ENCODE measurements around the gene PTPRQ.

PTPRQ gene

DNA sequence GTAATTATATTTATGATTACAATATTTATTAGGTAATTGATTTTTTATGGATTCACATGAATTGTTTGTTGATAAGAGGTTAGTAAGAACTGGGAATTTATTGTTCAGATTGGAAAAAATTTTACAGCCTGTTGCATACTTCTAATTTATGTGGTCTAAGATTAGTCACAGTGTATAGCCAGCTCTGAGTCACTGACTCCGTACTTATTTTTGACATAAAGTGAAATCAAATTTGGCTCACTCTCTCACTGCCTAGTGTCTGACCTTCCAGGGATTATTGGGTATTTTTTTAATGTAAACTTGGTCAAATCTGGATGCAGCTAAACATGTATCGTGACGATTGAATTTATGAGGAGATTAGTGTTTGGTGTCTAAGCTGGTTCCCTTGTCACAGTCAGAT is 109.3 kb downstream of the PTPRQ start:
- H3K4me1 ChIP-seq (ENCODE audit: control insufficient read depth, insufficient read depth, low read length) = no peaks in the 10 kb centered on the region
- H3K27me3 ChIP-seq (ENCODE audit: control insufficient read depth, insufficient read depth, low read length) = no peaks in the 10 kb centered on the region
- no peaks in the 10 kb centered on the region for H3K9me3 ChIP-seq (ENCODE audit: control insufficient read depth, insufficient read depth, low read length)
- no peak overlapping the region for H3K4me3 ChIP-seq (ENCODE audit: low read length)
- 100% methylated on average over 2 of the region's 3 CpGs for WGBS (ENCODE audit: insufficient coverage, insufficient read length)
- H3K36me3 ChIP-seq (ENCODE audit: control insufficient read depth, insufficient read depth, low read length) = no peaks in the 10 kb centered on the region
- no peak overlapping the region for H3K27ac ChIP-seq (ENCODE audit: low read length)
- DNase-seq (ENCODE audit: low read depth, low spot score) = no peak

DNA sequence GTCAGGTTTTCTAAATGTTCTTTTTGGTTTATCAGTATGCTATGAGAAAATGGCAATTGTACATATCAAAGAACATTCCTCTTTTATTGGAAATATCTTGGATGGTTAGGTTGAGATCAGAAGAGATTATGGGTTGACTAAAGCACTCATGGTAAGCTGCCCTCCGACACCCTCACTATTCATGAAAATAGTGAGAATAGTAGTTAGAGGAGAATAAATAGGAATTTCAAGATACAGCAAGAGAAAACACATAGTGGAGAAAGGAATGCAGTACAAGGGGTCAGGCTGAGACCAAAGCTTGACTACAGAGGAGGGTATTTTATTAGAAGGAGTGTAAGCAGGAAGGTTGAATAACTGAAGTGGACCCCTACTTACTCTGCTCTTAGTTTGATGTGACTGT is 112.5 kb downstream of the PTPRQ start:
- no peaks in the 10 kb centered on the region for H3K9me3 ChIP-seq (ENCODE audit: control insufficient read depth, insufficient read depth, low read length)

DNA sequence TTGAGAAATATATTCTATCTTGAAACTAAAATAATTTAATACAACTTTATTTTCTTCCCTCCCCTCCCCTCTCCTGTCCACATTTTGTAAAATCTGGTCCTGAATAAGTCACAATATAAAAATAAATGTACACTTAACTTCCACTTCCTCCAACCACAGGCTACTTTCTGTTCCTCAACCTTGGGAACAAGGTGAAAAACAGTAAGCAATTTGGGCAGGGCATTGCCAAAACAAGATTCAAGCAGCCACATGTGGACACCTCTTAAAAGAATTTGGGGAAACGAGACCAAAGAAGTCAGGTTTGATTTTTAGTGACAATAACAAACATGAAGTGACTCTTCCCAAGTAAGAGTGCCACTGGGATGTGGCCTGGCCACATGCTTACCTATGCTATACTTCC is 115.7 kb downstream of the PTPRQ start:
- H3K4me1 ChIP-seq (ENCODE audit: control insufficient read depth, insufficient read depth, low read length) = no peaks in the 10 kb centered on the region
- no peak overlapping the region for H3K27ac ChIP-seq (ENCODE audit: low read length)
- WGBS (ENCODE audit: insufficient coverage, insufficient read length) = no CpG with 5 or more reads among the region's 1 CpG
- no peak overlapping the region for H3K4me3 ChIP-seq (ENCODE audit: low read length)
- H3K36me3 ChIP-seq (ENCODE audit: control insufficient read depth, insufficient read depth, low read length) = no peaks in the 10 kb centered on the region
- DNase-seq (ENCODE audit: low read depth, low spot score) = no peak
- no peaks in the 10 kb centered on the region for H3K9me3 ChIP-seq (ENCODE audit: control insufficient read depth, insufficient read depth, low read length)
- H3K27me3 ChIP-seq (ENCODE audit: control insufficient read depth, insufficient read depth, low read length) = no peaks in the 10 kb centered on the region

More for the DNA sequence above, 112.5 kb downstream of the PTPRQ start:
- H3K4me3 ChIP-seq (ENCODE audit: low read length) = no peak overlapping the region
- no peaks in the 10 kb centered on the region for H3K4me1 ChIP-seq (ENCODE audit: control insufficient read depth, insufficient read depth, low read length)
- H3K27me3 ChIP-seq (ENCODE audit: control insufficient read depth, insufficient read depth, low read length) = no peaks in the 10 kb centered on the region
- no peaks in the 10 kb centered on the region for H3K36me3 ChIP-seq (ENCODE audit: control insufficient read depth, insufficient read depth, low read length)
- H3K27ac ChIP-seq (ENCODE audit: low read length) = no peak overlapping the region
- DNase-seq (ENCODE audit: low read depth, low spot score) = no peak
- WGBS (ENCODE audit: insufficient coverage, insufficient read length) = no CpG with 5 or more reads among the region's 1 CpG

DNA sequence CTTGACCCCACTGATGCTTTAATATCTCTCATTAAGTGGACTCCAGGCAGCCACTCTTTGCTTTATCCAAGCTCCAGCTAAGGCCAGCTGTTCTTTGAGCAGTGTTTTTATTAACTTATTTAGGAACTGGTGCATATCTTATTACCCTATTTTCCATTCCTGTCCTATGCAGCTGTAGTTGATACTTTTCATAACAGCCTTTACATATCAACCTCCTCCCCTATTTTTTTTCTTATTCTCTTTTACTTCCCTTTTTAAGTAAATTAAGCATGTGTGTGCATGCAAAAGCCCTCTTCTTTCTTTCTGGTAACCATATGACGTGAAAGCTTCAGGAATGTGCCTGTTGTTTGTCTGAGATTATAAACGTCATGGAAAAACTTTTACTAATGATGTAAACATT is 121.2 kb downstream of the PTPRQ start:
- no peaks in the 10 kb centered on the region for H3K4me1 ChIP-seq (ENCODE audit: control insufficient read depth, insufficient read depth, low read length)
- H3K27me3 ChIP-seq (ENCODE audit: control insufficient read depth, insufficient read depth, low read length) = no peaks in the 10 kb centered on the region
- DNase-seq (ENCODE audit: low read depth, low spot score) = no peak
- no CpG with 5 or more reads among the region's 2 CpGs for WGBS (ENCODE audit: insufficient coverage, insufficient read length)
- no peak overlapping the region for H3K27ac ChIP-seq (ENCODE audit: low read length)
- no peak overlapping the region for H3K4me3 ChIP-seq (ENCODE audit: low read length)
- no peaks in the 10 kb centered on the region for H3K36me3 ChIP-seq (ENCODE audit: control insufficient read depth, insufficient read depth, low read length)
- H3K9me3 ChIP-seq (ENCODE audit: control insufficient read depth, insufficient read depth, low read length) = no peaks in the 10 kb centered on the region

GRCh38 chr12:80567401-80567800 is 123.4 kb downstream of the PTPRQ start:
- Histone ChIP-seq H3K27ac (ENCODE audit: low read length) (no peak overlapping the region), H3K9me3 (ENCODE audit: control insufficient read depth, insufficient read depth, low read length) (no peaks in the 10 kb centered on the region), H3K4me3 (ENCODE audit: low read length) (no peak overlapping the region), H3K4me1 (ENCODE audit: control insufficient read depth, insufficient read depth, low read length) (no peaks in the 10 kb centered on the region), H3K36me3 (ENCODE audit: control insufficient read depth, insufficient read depth, low read length) (no peaks in the 10 kb centered on the region), H3K27me3 (ENCODE audit: control insufficient read depth, insufficient read depth, low read length) (no peaks in the 10 kb centered on the region)
- DNase-seq (ENCODE audit: low read depth, low spot score) = no peak

DNA sequence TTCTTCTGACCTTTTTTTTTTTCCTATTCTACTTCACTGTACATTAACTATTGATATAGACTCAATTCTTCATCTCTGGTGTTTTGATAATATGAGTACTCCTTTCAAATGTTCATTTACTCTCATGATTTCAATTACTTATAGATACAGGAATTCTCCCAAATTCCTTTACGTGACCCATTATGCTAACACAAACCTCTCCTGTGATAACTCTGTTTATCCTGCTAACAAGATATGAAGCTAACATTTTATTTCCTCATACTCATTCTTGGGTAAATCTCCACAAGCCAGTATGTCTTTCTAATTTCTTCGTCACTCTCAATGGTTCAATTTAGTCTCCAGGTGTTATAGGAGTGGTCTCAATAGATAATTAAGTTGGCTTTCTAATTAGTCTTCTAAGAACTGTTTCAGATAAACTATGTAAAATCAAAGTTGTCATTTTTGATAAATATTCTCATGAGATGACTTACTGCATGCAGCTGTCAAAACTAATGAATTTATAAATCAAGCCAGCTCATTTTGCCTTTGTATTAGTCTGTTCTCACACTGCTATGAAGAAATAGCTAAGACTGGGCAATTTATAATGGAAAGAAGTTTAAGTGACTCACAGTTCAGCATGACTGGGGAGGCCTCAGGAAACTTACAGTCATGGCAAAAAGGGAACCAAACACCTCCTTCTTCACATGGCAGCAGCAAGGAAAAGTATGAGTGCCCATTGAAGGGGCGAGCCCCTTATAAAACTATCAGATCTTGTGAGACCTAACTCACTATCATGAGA is 132.8 kb downstream of the PTPRQ start:
- no peak for DNase-seq (ENCODE audit: low read depth, low spot score)
- Histone ChIP-seq H3K9me3 (ENCODE audit: control insufficient read depth, insufficient read depth, low read length) (no peaks in the 10 kb centered on the region), H3K27me3 (ENCODE audit: control insufficient read depth, insufficient read depth, low read length) (no peaks in the 10 kb centered on the region), H3K4me1 (ENCODE audit: control insufficient read depth, insufficient read depth, low read length) (no peaks in the 10 kb centered on the region), H3K36me3 (ENCODE audit: control insufficient read depth, insufficient read depth, low read length) (no peaks in the 10 kb centered on the region), H3K27ac (ENCODE audit: low read length) (no peak overlapping the region), H3K4me3 (ENCODE audit: low read length) (no peak overlapping the region)
- WGBS (ENCODE audit: insufficient coverage, insufficient read length) = no CpG with 5 or more reads among the region's 3 CpGs

- Histone ChIP-seq H3K4me3 (ENCODE audit: low read length) (no peak overlapping the region), H3K9me3 (ENCODE audit: control insufficient read depth, insufficient read depth, low read length) (no peaks in the 10 kb centered on the region), H3K36me3 (ENCODE audit: control insufficient read depth, insufficient read depth, low read length) (no peaks in the 10 kb centered on the region), H3K4me1 (ENCODE audit: control insufficient read depth, insufficient read depth, low read length) (no peaks in the 10 kb centered on the region), H3K27ac (ENCODE audit: low read length) (no peak overlapping the region), H3K27me3 (ENCODE audit: control insufficient read depth, insufficient read depth, low read length) (no peaks in the 10 kb centered on the region)
- WGBS (ENCODE audit: insufficient coverage, insufficient read length) = no CpG with 5 or more reads among the region's 1 CpG
- no peak for DNase-seq (ENCODE audit: low read depth, low spot score)
Observed at GRCh38 chr12:80580254-80580653, 136.2 kb downstream of the PTPRQ start.

DNA sequence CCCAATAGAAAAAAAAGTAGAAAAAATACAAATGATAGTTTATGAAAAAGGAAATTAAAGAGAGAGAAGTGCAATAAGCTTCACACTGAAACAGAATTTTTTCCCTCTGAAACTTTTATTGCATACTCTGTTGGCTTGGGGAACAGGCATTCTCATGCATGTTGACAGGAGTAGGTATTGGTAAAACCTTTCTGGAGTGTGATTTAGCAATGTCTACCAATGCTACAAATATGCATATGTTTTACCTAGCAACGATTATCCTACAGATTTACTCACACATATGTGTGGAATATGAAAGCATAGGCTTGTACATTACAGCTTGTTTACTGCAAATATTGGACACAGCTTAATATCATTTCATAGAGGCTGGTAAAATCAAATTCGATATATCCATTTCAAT is 137.7 kb downstream of the PTPRQ start:
- H3K4me1 ChIP-seq (ENCODE audit: control insufficient read depth, insufficient read depth, low read length) = no peaks in the 10 kb centered on the region
- no peaks in the 10 kb centered on the region for H3K36me3 ChIP-seq (ENCODE audit: control insufficient read depth, insufficient read depth, low read length)
- DNase-seq (ENCODE audit: low read depth, low spot score) = no peak
- WGBS (ENCODE audit: insufficient coverage, insufficient read length) = no CpG with 5 or more reads among the region's 2 CpGs
- no peaks in the 10 kb centered on the region for H3K27me3 ChIP-seq (ENCODE audit: control insufficient read depth, insufficient read depth, low read length)
- no peak overlapping the region for H3K27ac ChIP-seq (ENCODE audit: low read length)
- H3K4me3 ChIP-seq (ENCODE audit: low read length) = no peak overlapping the region
- no peaks in the 10 kb centered on the region for H3K9me3 ChIP-seq (ENCODE audit: control insufficient read depth, insufficient read depth, low read length)

DNA sequence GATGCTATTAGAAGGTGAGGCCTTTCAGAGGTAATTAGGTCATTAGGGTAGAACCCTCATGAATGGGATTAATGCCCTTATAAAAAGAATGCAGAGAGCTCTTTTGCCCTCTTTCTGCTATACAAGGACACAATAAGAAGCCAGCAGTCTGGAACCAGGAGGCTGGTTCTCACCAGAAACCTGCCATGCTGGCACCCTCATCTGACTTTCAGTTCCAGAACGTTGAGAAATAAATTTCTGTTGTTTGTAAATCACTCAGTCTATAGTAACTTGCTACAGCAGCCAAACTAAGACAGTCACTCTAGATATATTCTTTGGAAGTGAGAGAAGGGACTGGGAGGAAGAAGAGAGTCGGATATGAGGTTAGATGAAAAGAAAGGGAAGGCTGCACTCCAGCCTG is 138.4 kb downstream of the PTPRQ start:
- H3K27ac ChIP-seq (ENCODE audit: low read length) = no peak overlapping the region
- DNase-seq (ENCODE audit: low read depth, low spot score) = no peak
- H3K27me3 ChIP-seq (ENCODE audit: control insufficient read depth, insufficient read depth, low read length) = no peaks in the 10 kb centered on the region
- no peaks in the 10 kb centered on the region for H3K9me3 ChIP-seq (ENCODE audit: control insufficient read depth, insufficient read depth, low read length)
- H3K4me1 ChIP-seq (ENCODE audit: control insufficient read depth, insufficient read depth, low read length) = no peaks in the 10 kb centered on the region
- H3K36me3 ChIP-seq (ENCODE audit: control insufficient read depth, insufficient read depth, low read length) = no peaks in the 10 kb centered on the region
- H3K4me3 ChIP-seq (ENCODE audit: low read length) = no peak overlapping the region
- WGBS (ENCODE audit: insufficient coverage, insufficient read length) = no CpG with 5 or more reads among the region's 2 CpGs

DNA sequence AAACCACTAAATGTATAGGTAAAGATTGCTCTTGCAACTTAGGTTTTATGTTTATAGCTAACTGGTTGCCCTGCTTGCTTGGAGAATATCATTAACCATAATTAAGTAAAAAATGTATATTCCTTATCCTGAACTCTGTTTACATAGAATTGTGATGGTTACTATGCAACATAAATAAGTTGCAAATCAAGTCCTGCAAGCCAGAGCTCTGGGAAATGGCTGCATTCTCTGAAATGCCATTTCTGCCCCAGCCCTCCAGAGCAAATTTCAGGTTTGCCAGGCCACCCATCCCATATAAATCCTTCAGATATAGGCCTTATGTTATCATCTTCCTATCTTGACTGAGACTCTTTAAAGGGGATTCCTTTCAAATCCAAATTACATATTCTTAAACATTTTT is 145.0 kb downstream of the PTPRQ start:
- H3K27me3 ChIP-seq (ENCODE audit: control insufficient read depth, insufficient read depth, low read length) = no peaks in the 10 kb centered on the region
- DNase-seq (ENCODE audit: low read depth, low spot score) = no peak
- no peaks in the 10 kb centered on the region for H3K36me3 ChIP-seq (ENCODE audit: control insufficient read depth, insufficient read depth, low read length)
- H3K9me3 ChIP-seq (ENCODE audit: control insufficient read depth, insufficient read depth, low read length) = no peaks in the 10 kb centered on the region
- no peak overlapping the region for H3K4me3 ChIP-seq (ENCODE audit: low read length)
- H3K27ac ChIP-seq (ENCODE audit: low read length) = no peak overlapping the region
- no peaks in the 10 kb centered on the region for H3K4me1 ChIP-seq (ENCODE audit: control insufficient read depth, insufficient read depth, low read length)

GRCh38 chr12:80590085-80590484 is 146.1 kb downstream of the PTPRQ start:
- H3K27me3 ChIP-seq (ENCODE audit: control insufficient read depth, insufficient read depth, low read length) = no peaks in the 10 kb centered on the region
- H3K9me3 ChIP-seq (ENCODE audit: control insufficient read depth, insufficient read depth, low read length) = no peaks in the 10 kb centered on the region
- H3K36me3 ChIP-seq (ENCODE audit: control insufficient read depth, insufficient read depth, low read length) = no peaks in the 10 kb centered on the region
- H3K4me1 ChIP-seq (ENCODE audit: control insufficient read depth, insufficient read depth, low read length) = no peaks in the 10 kb centered on the region
- no peak overlapping the region for H3K27ac ChIP-seq (ENCODE audit: low read length)
- no peak for DNase-seq (ENCODE audit: low read depth, low spot score)
- WGBS (ENCODE audit: insufficient coverage, insufficient read length) = no CpG with 5 or more reads among the region's 4 CpGs
- no peak overlapping the region for H3K4me3 ChIP-seq (ENCODE audit: low read length)

Measured in iPS DF 6.9 (cell line).